Activated CD4-positive, CD25-positive, alpha-beta regulatory T cell (primary cell): Measurements from ENCODE around the gene FBXO21.
A peak's percentile ranks its signal among the peaks of the same experiment; 100 is the strongest.
"Not testable (repeated sequence)": the region's sequence is repeated elsewhere in the genome, so short reads cannot be mapped to it uniquely, and the experiment has no call there.

Source experiments
- DNase-seq, 4 experiments: peaks; one replicate each; lab custom pipeline; 2025; lab: John Stamatoyannopoulos, UW

FBXO21 gene

GRCh38 chr12:117202033-117202432, 11.8 kb upstream of the FBXO21 start:
- DNase-seq, result no peak

- not testable (repeated sequence) for DNase-seq
Observed at GRCh38 chr12:117199956-117200744, 9.9 kb upstream of the FBXO21 start.

- not testable (repeated sequence) for DNase-seq
Observed at GRCh38 chr12:117196334-117196733, 6.1 kb upstream of the FBXO21 start.

GRCh38 chr12:117195027-117195426, 4.8 kb upstream of the FBXO21 start:
- not testable (repeated sequence) for DNase-seq

GRCh38 chr12:117193903-117194302, 3.6 kb upstream of the FBXO21 start:
- no peak for DNase-seq

GRCh38 chr12:117192581-117192980, 2.3 kb upstream of the FBXO21 start:
- DNase-seq, result not testable (repeated sequence)

GRCh38 chr12:117192057-117192456, 1.8 kb upstream of the FBXO21 start:
- DNase-seq, result no peak

- DNase-seq, result peak; percentile 14 to 22 (median 18)
Observed at GRCh38 chr12:117189725-117190209, 503 bp downstream of the FBXO21 start.

- DNase-seq, result no peak
Observed at GRCh38 chr12:117188961-117189724, 1.1 kb downstream of the FBXO21 start.

GRCh38 chr12:117188121-117188665, 2.1 kb downstream of the FBXO21 start:
- no peak for DNase-seq

GRCh38 chr12:117187421-117187820, 2.8 kb downstream of the FBXO21 start:
- DNase-seq, result no peak

- DNase-seq, result no peak
Observed at GRCh38 chr12:117182866-117183265, 7.4 kb downstream of the FBXO21 start.

GRCh38 chr12:117181468-117181843, 8.8 kb downstream of the FBXO21 start:
- not testable (repeated sequence) for DNase-seq

GRCh38 chr12:117180758-117181467, 9.4 kb downstream of the FBXO21 start:
- DNase-seq, result no peak

- no peak for DNase-seq
Observed at GRCh38 chr12:117178745-117179144, 11.5 kb downstream of the FBXO21 start.

GRCh38 chr12:117178301-117178700, 12.0 kb downstream of the FBXO21 start:
- DNase-seq, result no peak

- no peak for DNase-seq
Observed at GRCh38 chr12:117172168-117172567, 18.1 kb downstream of the FBXO21 start.

- no peak for DNase-seq
Observed at GRCh38 chr12:117171499-117172162, 18.6 kb downstream of the FBXO21 start.

GRCh38 chr12:117169548-117169947, 20.7 kb downstream of the FBXO21 start:
- no peak for DNase-seq

GRCh38 chr12:117168976-117169375, 21.3 kb downstream of the FBXO21 start:
- no peak for DNase-seq

GRCh38 chr12:117167769-117168168, 22.5 kb downstream of the FBXO21 start:
- no peak for DNase-seq

GRCh38 chr12:117166107-117166506, 24.2 kb downstream of the FBXO21 start:
- DNase-seq, result no peak
